ENCODE data around the gene BMP6. TPM values are rescaled to one million over a fixed set of nuclear protein-coding genes. Genes with fewer than 3 reads are reported as not detected.

BMP6 gene
- total RNA-seq, 1 experiment from 2014 or later, result 13.6 TPM

DNA sequence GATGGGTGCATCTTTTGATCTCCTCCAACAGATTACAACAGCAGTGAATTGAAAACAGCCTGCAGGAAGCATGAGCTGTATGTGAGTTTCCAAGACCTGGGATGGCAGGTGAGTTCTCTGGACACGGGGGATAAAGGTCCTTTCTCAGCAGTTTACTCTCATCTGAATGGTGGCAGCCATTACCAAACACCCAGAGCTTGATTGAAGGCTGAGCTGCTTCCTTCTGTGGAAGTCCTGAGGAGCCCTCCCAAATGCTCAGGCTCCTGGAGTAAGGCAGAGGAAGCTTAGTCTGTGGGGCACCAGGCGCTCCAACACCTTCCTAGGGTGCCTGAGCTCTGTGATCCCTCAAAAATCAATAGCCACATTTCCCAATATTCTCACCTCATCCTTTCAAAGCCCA lies 153.1 kb downstream of the BMP6 start:
- in situ Hi-C loops (cut with HindIII; ENCODE audit: low pct_unique_long_range_greater_than_20kb, low sequenced_read_pairs), result no loop called here
- Histone ChIP-seq H3K36me3 (ENCODE audit: control insufficient read depth, insufficient read depth, low read length) (peaks cover 19% of the 10 kb centered on the region), H3K9me3 (ENCODE audit: control insufficient read depth, insufficient read depth, low read depth, low read length) (no peaks in the 10 kb centered on the region), H3K27me3 (ENCODE audit: control insufficient read depth, insufficient read depth, low read length) (no peaks in the 10 kb centered on the region), H3K27ac (ENCODE audit: low read length) (no peak overlapping the region), H3K4me3 (ENCODE audit: low read depth in 2 of 2, low read length in 2 of 2) (no peak overlapping the region), H3K4me1 (ENCODE audit: control insufficient read depth, insufficient read depth, low read length) (no peaks in the 10 kb centered on the region)
- intact Hi-C loops (cut with micrococcal nuclease; ENCODE audit: unreplicated experiment), result loop anchor here (10.0 kb wide), 1 partner anchor 154 kb away; the partner anchor contains the start of gene BMP6
- DNase-seq (ENCODE audit: low read depth, low spot score) (no peak), ATAC-seq (no peak)
- BruUV-seq (replicated peaks), result no TSS peak
- ChIA-PET POLR2A (no interaction called here), CTCF (no interaction called here)
- TF ChIP-seq, protein P1, sequence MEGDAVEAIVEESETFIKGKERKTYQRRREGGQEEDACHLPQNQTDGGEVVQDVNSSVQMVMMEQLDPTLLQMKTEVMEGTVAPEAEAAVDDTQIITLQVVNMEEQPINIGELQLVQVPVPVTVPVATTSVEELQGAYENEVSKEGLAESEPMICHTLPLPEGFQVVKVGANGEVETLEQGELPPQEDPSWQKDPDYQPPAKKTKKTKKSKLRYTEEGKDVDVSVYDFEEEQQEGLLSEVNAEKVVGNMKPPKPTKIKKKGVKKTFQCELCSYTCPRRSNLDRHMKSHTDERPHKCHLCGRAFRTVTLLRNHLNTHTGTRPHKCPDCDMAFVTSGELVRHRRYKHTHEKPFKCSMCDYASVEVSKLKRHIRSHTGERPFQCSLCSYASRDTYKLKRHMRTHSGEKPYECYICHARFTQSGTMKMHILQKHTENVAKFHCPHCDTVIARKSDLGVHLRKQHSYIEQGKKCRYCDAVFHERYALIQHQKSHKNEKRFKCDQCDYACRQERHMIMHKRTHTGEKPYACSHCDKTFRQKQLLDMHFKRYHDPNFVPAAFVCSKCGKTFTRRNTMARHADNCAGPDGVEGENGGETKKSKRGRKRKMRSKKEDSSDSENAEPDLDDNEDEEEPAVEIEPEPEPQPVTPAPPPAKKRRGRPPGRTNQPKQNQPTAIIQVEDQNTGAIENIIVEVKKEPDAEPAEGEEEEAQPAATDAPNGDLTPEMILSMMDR (IDR thresholded peaks at IDR 0.05), result no peak
- TF ChIP-seq, protein P2, sequence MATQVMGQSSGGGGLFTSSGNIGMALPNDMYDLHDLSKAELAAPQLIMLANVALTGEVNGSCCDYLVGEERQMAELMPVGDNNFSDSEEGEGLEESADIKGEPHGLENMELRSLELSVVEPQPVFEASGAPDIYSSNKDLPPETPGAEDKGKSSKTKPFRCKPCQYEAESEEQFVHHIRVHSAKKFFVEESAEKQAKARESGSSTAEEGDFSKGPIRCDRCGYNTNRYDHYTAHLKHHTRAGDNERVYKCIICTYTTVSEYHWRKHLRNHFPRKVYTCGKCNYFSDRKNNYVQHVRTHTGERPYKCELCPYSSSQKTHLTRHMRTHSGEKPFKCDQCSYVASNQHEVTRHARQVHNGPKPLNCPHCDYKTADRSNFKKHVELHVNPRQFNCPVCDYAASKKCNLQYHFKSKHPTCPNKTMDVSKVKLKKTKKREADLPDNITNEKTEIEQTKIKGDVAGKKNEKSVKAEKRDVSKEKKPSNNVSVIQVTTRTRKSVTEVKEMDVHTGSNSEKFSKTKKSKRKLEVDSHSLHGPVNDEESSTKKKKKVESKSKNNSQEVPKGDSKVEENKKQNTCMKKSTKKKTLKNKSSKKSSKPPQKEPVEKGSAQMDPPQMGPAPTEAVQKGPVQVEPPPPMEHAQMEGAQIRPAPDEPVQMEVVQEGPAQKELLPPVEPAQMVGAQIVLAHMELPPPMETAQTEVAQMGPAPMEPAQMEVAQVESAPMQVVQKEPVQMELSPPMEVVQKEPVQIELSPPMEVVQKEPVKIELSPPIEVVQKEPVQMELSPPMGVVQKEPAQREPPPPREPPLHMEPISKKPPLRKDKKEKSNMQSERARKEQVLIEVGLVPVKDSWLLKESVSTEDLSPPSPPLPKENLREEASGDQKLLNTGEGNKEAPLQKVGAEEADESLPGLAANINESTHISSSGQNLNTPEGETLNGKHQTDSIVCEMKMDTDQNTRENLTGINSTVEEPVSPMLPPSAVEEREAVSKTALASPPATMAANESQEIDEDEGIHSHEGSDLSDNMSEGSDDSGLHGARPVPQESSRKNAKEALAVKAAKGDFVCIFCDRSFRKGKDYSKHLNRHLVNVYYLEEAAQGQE (IDR thresholded peaks at IDR 0.05; ENCODE audit: insufficient read depth in 1 of 2, low read depth in 2 of 2, low read length in 1 of 2), result no peak
- TF ChIP-seq SIN3A (IDR thresholded peaks at IDR 0.05; ENCODE audit: borderline replicate concordance, insufficient read depth, low read depth, low read length), result no peak
- TF ChIP-seq TCF7L2 (IDR thresholded peaks at IDR 0.05; ENCODE audit: low read depth, low read length), result no peak
- no peak for TF ChIP-seq POLR2AphosphoS5 (IDR thresholded peaks at IDR 0.05; ENCODE audit: low read depth, low read length)

DNA sequence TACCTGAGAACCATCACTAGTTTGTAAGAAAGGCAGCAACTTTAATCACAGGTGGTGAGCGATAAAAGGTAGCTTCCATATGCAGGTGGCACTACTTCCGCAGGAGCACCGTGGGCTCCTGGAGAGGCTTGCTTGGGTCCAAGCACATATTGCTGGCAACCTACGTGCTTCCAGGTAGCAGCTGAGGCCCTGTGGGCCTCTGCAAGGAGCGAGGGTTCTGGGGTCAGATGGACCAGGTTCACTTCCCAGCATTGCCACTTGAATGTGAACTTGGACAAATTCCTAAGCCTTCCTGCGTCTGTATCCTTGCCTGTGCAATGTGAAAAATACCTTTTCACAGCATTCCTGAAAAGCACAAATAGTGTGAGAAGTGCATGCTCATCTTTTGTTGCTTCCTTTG lies 153.7 kb downstream of the BMP6 start:
- BruUV-seq (replicated peaks), result no TSS peak
- H3K4me3 ChIP-seq (ENCODE audit: low read depth in 2 of 2, low read length in 2 of 2), result no peak overlapping the region
- no peaks in the 10 kb centered on the region for H3K4me1 ChIP-seq (ENCODE audit: control insufficient read depth, insufficient read depth, low read length)
- TF ChIP-seq TCF7L2 (IDR thresholded peaks at IDR 0.05; ENCODE audit: low read depth, low read length), result no peak
- TF ChIP-seq, protein P2 (IDR thresholded peaks at IDR 0.05; ENCODE audit: insufficient read depth in 1 of 2, low read depth in 2 of 2, low read length in 1 of 2), result no peak
- TF ChIP-seq, protein P1 (IDR thresholded peaks at IDR 0.05), result no peak
- TF ChIP-seq POLR2AphosphoS5 (IDR thresholded peaks at IDR 0.05; ENCODE audit: low read depth, low read length), result no peak
- TF ChIP-seq SIN3A (IDR thresholded peaks at IDR 0.05; ENCODE audit: borderline replicate concordance, insufficient read depth, low read depth, low read length), result no peak
- CTCF ChIA-PET, result no interaction called here
- in situ Hi-C loops (cut with HindIII; ENCODE audit: low pct_unique_long_range_greater_than_20kb, low sequenced_read_pairs), result no loop called here
- DNase-seq (ENCODE audit: low read depth, low spot score), result no peak
- H3K27ac ChIP-seq (ENCODE audit: low read length), result no peak overlapping the region
- ATAC-seq, result no peak
- peaks cover 23% of the 10 kb centered on the region for H3K36me3 ChIP-seq (ENCODE audit: control insufficient read depth, insufficient read depth, low read length)
- H3K27me3 ChIP-seq (ENCODE audit: control insufficient read depth, insufficient read depth, low read length), result no peaks in the 10 kb centered on the region
- POLR2A ChIA-PET, result no interaction called here
- no peaks in the 10 kb centered on the region for H3K9me3 ChIP-seq (ENCODE audit: control insufficient read depth, insufficient read depth, low read depth, low read length)
- intact Hi-C loops (cut with micrococcal nuclease; ENCODE audit: unreplicated experiment), result loop anchor here (10.0 kb wide), 1 partner anchor 155 kb away; the partner anchor contains the start of gene BMP6
